HG02870 (cell line): ENCODE data around the gene OR10K2.

ENCODE experiments used
- ATAC-seq: cut with Tn5 transposase; IDR thresholded peaks from one replicate; pipeline ENCODE4 v1.9.1; 2021; ENCODE audit warnings: mild to moderate bottlenecking, moderate library complexity; ENCODE audit not compliant: unreplicated experiment

OR10K2 gene

DNA sequence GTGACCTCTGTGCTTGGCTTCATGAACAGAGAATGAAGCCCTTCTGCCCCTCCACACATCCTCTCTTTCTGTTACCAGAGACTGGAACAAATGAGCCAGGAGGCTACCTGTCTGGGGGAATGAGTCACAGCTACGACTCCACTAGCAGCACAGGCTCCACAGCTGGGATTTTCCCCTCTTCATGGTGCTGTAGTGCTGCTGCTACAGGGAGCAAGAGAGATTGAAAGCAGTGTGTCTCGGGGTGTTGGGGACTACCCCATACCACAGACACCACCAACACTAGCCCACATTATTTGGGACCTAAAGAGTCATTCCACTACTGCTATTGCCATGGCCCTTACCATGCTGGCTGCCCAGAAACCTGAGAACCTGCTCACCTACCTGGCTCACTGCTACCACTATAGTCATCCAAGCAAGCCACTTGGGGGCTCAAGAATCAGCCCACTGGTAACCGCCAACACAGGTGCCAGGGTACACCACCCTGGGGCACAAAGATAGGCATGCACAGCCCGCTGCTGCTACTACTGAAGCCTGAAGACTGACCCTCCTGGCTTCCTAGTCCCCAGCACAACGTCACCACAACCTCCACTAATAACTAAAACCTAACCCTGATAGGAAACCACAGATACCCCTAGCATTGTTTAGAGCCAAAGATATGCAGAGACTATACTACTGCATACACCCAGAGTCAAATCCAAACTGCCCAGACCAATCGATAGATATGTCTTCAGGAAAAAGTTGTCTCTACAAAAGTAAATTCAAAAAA is 54.7 kb downstream of the OR10K2 start:
- ATAC-seq = peak; percentile 98
